LNCAP (cell line): ENCODE results near the gene HECTD2.

Experiments
- CTCF ChIP-seq: fragments of 450-650 bp; IDR thresholded peaks from 2 replicates; pipeline ENCODE4 v1.5.1; 2017; ENCODE audit warnings: mild to moderate bottlenecking

The HECTD2 gene

GRCh38 chr10:91495402-91495801, 85.3 kb downstream of the HECTD2 start:
- no peak for TF ChIP-seq CTCF

- TF ChIP-seq CTCF, result no peak
Measured at GRCh38 chr10:91496016-91496415, 85.9 kb downstream of the HECTD2 start.

- TF ChIP-seq CTCF, result no peak
Measured at GRCh38 chr10:91511549-91512330, 101.6 kb downstream of the HECTD2 start.

GRCh38 chr10:91512458-91512857, 102.3 kb downstream of the HECTD2 start:
- no peak for TF ChIP-seq CTCF

- TF ChIP-seq CTCF, result no peak
Measured at GRCh38 chr10:91513598-91514424, 103.7 kb downstream of the HECTD2 start.

GRCh38 chr10:91514787-91515186, 104.6 kb downstream of the HECTD2 start:
- no peak for TF ChIP-seq CTCF

GRCh38 chr10:91517394-91517793, 107.2 kb downstream of the HECTD2 start:
- no peak for TF ChIP-seq CTCF
